Measurements from ENCODE around the gene LYRM9.

DNA sequence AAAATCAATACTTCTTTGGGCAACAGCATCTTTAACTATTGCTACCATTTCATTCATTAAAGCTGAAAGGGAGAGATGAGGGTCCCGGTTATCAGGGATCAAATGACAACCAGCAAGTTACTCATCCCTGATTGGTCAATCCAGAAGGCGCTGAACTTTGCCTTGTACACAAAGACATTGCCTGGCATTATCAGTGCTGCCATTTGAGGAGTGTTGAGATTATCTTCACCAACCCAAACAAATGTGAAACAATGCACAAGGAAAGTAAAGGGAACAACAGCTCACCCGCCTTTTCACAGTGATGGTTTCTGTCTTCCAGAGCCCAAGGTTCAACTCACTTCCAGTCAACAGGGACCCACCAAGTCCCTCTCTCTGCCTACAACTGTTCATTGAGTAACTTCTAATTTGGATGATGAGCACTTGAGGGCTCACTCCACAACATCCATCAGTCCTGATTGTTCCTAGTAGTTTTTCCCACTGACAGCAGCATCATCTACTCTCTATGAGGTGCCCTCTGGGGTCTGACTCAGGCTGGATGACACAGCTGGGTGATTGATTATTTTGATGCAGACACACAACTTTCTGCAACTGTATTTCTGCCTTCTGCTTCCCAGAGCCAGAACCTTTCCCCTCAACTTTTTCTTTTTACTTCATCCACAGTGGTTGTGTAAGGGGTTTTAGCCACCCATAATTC is 32.0 kb downstream of the LYRM9 start:
- TF ChIP-seq, protein P1, sequence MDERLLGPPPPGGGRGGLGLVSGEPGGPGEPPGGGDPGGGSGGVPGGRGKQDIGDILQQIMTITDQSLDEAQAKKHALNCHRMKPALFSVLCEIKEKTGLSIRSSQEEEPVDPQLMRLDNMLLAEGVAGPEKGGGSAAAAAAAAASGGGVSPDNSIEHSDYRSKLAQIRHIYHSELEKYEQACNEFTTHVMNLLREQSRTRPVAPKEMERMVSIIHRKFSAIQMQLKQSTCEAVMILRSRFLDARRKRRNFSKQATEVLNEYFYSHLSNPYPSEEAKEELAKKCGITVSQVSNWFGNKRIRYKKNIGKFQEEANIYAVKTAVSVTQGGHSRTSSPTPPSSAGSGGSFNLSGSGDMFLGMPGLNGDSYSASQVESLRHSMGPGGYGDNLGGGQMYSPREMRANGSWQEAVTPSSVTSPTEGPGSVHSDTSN (CRISPR knock-in tag; IDR thresholded peaks at IDR 0.05; ENCODE audit: low read depth): no peak
- TF ChIP-seq, protein P1 (tag; conservative IDR thresholded peaks at IDR 0.05; ENCODE audit: low read depth): no peak
- TF ChIP-seq POLR2A (conservative IDR thresholded peaks at IDR 0.05) (no peak), XRCC5 (IDR thresholded peaks at IDR 0.05; ENCODE audit: low read depth, low read length) (no peak), CREM (IDR thresholded peaks at IDR 0.05; ENCODE audit: low read depth) (no peak), EZH2 (IDR thresholded peaks at IDR 0.05; ENCODE audit: borderline replicate concordance, low read depth, low read length) (no peak), SP1 (CRISPR knock-in tag; IDR thresholded peaks at IDR 0.05) (no peak)
- TF ChIP-seq, protein P2, sequence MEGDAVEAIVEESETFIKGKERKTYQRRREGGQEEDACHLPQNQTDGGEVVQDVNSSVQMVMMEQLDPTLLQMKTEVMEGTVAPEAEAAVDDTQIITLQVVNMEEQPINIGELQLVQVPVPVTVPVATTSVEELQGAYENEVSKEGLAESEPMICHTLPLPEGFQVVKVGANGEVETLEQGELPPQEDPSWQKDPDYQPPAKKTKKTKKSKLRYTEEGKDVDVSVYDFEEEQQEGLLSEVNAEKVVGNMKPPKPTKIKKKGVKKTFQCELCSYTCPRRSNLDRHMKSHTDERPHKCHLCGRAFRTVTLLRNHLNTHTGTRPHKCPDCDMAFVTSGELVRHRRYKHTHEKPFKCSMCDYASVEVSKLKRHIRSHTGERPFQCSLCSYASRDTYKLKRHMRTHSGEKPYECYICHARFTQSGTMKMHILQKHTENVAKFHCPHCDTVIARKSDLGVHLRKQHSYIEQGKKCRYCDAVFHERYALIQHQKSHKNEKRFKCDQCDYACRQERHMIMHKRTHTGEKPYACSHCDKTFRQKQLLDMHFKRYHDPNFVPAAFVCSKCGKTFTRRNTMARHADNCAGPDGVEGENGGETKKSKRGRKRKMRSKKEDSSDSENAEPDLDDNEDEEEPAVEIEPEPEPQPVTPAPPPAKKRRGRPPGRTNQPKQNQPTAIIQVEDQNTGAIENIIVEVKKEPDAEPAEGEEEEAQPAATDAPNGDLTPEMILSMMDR (IDR thresholded peaks at IDR 0.05 in 2 of 3, conservative IDR thresholded peaks at IDR 0.05 in 1 of 3; ENCODE audit: insufficient read depth in 2 of 3, low read depth in 1 of 3, low read length in 3 of 3): no peak

Data from K562 (cell line).